GM18499 (cell line): ENCODE measurements around the gene FIBP.
"Not testable (repeated sequence)": the region's sequence is repeated elsewhere in the genome, so short reads cannot be mapped to it uniquely, and the experiment has no call there.

Source experiments
- ATAC-seq: cut with Tn5 transposase; IDR thresholded peaks from one replicate; pipeline ENCODE4 v1.9.1; 2021; ENCODE audit warnings: moderate number of reproducible peaks; ENCODE audit not compliant: insufficient read depth, unreplicated experiment

Gene FIBP

DNA sequence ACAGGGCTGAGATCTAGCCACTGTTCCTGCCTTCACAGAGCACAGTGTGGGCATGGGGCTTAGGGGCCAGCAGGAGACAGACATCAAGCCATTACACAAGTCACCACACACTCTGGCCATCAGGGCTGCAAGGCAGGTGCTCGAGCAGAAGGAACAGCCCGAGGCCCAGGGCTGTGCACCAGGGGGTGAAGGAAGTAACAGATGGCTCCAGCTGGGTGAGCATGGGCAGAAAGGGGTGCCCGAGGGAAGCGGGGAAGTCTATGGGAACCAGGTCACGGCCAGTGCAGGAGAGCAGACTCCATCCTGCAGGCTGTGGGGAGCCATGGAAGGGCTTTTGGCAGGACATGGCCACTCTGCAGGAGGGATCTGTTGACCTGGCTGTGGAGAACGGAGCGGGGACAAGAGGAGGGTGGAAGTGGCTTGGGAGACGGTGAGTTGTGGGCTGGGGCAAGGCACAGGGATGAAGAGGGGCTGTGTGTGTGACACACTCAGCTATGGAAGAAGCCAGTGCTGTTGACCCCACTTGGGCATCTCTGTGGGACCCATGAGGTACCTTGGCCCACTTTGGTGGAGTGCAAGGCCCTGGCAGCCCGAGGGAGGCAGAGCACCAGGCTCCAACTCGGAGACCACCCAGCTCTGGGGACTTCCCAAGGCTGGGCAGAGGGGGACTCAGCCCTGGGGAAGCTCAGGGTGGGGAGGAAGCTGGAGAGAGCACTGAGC is 27.0 kb upstream of the FIBP start:
- ATAC-seq, result no peak

DNA sequence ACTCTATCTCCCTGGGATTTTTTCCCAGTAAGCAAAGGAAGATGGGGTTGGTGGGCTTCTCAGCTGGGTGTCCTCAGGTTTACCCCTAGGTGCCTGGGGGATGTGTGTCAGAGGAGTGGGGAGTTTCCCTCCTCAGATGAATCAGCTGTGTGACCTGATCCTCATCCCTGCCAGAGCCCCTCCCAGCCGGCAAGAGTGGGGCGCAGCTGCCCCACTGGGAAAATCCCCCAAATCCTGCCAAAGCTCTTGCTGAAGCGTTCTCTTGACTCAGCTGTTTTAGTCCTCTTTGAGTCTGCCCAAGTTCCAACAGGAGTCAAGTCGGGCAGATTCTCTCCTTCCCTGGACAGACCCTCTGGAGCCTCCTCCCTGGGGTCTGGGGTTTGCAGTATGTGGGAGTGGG is 24.6 kb upstream of the FIBP start:
- no peak for ATAC-seq

DNA sequence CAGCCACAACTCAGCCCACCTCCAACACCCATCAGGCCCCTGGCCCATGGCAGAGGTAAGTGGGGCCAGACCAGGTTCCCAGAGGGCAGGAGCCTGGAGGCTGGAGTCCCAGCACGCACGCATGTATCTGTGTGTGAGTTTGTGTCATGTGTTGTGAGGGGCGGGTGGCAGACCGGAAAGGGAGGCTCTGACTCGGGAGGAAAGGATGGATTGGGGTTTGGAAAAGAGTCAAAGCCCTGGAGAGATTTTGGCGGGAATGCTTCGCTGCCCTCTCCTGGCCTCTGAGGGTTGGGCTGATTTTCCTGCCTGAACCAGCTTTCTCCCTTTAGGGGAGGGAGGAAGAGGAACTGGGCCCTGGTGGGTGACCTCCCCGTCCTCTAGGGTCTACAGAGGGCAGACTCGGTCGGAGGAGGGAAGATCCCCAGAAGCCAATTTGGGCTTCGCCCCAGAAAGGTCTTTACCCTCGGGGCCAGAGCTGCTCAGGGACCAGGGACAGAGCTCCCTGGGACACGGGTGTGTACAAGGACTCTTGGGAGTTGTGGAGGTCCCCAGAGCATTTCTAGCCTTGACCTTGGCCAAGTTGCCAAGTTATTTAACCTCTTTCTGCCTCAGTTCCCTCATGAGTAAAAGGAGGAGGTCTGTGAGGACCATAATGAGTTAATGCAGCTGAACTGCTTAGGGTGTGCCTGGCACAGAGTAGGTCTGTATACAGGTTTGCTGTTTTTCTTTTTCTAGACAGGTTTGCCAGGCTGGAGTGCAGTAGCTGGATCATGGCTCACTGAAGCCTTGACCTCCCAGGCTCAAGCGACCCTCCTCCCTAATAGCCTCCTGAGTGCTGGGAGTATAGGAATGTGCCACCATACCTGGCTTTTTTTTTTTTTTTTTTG is 23.7 kb upstream of the FIBP start:
- ATAC-seq, result no peak

DNA sequence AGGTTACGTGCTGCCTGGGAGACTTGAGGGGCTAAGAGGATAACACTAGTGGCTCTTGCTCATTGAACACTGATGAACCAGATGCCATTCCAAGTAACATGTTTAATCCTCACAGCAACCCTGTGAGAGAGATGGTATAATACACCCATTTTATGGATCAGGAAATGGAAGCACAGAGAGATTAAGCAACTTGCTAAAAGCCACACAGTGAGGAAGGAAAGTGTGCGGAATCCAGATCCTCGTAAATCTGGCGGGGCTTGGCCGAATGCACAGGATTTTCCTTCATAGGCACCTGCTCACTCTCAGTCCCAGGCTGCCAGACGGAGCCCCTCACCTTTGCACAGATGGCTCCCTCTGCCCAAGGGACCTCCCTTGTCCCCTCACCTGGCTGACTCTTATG is 19.6 kb upstream of the FIBP start:
- no peak for ATAC-seq

DNA sequence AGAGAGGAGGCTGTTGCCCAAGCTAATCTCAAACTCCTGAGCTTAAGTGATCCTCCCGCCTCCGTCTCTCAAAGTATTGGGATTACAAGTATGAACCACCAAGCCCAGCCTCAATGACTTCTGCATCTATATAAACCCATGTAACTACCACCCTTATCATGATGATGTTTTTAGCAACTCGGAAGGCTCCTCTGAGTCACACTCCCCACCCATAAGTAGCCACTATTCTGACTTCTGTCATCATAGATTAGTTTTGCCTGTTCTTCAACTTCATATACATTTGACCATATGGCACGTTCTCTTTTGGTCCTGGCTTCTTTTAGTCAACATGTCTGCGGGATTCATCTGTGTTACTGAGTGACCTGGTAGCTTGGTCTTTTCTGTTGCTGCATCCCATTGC is 18.3 kb upstream of the FIBP start:
- no peak for ATAC-seq

DNA sequence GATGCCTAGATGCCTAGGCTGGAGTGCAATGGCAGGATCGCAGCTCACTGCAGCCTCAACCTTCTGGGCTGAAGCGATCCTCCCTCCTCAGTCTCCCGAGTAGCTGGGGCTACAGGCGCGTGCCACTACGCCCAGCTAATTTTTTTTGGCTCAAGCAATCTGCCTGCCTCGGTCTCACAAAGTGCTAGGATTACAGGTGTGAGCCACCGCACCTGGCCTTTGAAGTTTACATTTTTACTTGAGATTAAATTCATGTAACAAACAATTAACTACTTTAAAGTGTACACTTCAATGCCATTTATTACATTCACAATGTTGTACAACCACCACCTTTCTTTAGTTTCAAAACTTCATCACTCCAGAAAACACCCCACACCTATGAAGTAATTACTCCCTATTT is 15.4 kb upstream of the FIBP start:
- no peak for ATAC-seq

DNA sequence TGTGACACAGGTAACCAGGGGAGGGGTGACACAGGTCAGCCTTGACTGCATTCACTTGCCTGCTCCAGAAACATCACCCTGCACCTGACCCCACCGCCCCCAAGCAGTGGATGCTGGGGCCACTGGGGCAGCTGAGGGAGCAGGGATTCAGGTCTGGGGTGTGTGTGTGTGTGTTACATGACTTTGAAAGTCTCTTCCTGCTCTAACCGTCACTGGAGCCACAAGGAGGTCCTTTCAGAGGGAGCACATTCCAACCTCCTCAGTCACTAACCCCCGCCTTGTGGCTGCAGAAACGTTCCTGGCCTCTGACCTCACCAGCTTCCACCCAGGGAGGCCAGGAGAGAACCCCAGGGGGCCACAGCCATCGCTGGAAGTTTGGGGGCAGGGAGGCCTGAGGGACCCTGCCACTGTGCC is 14.8 kb upstream of the FIBP start:
- ATAC-seq, result no peak

DNA sequence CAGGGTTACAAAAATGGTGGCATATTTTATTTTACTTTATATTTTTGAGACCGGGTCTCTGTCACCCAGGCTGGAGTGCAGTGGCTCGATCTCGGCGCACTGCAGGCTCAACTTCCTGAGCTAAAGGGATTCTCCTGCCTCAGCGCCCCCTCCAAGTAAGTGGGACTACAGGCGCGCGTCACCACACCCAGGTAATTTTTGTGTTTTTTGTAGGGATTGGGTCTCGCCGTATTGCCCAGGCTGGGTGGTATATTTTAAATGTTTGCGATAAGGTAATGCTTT is 12.6 kb upstream of the FIBP start:
- ATAC-seq, result no peak

DNA sequence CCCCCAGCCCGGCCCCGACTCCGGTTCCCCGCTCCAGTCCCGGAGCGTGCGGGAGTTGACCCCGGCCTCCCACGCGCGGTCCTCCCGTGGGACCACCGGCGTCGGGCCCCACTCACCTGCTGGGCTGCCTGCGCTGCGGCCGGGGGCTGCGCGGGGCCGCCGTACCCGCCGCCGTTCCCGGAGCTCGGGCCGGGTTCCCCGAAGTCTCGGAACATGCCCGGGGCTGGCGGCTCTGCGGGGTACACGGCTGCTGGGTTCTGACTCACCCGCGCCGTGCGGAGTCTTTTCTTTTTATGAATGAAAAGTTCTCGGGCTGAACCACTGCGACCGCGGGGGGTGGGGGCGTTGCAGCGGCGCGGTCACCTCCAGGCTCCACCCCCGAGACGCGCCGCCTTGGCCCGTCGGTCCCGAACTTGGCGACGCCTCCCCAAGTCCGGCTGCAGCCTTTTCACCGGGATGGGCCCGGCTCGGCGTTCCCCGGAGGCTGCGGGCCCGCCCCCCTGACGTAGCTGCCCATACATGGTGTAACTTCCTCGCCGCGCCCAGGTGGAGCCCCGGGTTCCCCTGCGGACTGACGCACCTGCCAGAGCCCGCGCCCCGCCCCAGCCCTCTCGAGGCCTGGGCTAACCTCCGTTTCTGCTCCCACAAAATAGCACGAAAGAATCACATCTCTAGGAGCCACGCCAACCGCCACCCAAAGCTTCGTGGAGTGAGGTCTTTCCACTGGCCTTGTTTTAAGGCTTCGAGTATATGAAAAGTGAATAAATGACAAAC is 12.0 kb upstream of the FIBP start, which contains the start of gene FOSL1:
Gene FOSL1, minus strand, starts transcription at position 264 of the 774 bp plus-strand sequence. Its CDS starts 49 bp downstream, at position 215.
- peak; percentile 53 for ATAC-seq

DNA sequence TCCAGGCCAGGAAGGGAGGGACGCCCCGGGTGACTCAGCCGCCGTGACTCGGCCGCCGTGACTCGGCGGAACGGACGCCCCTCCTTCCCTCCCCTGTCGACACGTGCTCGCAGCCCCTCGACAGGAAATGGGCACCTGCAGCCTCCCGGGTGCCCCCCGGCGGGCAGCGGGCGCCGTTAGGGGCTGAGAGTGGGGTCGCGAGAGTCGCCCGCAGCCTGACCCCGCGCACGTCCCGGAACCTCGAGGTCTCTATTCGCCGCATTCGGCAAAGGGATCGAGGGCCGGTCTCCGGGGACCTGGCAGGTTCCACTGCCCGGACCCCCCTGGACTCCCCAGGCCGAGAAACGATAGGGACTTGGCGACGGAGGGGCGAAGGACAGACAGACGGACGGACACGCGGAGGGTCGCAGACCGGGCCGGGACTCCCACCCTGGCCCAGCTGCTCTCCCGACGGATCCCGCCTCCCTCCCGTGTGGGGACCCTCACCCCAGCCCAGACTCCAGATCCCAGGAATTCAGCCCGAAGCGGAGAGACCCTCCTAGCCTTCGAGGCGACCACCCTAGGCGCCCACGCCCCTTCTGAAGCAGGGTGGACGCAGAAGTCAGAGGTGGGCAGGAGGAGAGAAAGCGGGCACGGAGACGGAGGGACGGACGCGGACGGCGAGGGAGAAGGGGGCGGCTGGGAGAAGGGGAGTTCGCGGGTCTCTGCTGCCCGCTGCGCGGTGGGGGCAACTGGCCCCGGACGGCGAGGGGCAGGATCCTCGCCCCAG is 11.3 kb upstream of the FIBP start:
- no peak for ATAC-seq

DNA sequence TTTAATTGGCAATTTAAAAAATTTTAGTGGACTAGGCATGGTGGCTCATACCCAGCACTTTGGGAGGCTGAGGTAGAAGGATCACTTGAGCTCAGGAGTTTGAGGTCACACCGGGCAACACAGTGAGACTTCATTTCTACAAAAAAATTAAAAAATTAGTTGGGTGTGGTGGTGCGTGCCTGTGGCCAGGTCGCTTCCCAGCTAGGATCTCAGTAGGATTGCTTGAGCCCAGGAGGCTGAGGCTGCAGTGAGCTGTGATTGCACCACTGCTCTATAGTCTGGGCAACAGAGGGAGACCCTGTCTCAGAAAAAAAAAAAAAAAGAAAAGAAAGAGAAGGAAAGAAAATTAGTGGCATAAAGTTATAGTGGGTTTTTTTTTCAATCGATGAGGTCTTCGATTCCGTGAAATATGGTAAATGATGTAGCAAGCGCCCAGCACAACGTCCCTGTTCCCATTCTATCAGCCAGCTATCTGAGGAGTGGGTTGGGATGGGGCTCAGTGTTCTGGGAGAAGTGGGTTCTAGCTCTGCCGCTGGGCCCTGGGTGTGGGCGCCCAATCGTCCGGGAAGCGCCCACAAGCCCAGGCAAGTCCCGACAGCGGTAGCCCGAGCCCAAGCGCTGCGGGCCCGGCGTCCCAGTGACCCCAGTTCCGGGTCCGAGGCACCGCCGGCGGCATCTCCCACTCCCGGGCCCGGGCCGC is 10.5 kb upstream of the FIBP start:
- ATAC-seq, result no peak

DNA sequence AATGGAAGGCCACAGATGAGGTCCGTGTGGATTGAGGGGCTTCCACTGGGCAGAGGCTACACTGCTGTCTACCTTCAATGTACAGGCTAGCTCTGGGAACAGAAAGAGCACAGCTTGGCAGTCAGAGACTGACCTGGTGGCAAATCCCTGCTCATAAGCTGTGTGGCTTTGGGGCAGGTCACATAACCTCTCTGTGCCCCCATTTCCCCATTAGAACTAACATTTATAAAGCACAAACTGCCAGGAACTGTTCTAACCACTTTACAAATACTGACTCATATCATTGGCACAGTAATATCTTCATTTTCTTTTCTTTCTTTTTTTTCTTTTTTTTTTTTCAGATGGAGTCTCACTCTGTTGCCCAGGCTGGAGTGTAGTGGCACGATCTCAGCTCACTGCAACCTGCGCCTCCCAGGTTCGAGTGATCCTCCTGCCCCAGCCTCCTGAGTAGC is 8.8 kb upstream of the FIBP start:
- ATAC-seq, result no peak

DNA sequence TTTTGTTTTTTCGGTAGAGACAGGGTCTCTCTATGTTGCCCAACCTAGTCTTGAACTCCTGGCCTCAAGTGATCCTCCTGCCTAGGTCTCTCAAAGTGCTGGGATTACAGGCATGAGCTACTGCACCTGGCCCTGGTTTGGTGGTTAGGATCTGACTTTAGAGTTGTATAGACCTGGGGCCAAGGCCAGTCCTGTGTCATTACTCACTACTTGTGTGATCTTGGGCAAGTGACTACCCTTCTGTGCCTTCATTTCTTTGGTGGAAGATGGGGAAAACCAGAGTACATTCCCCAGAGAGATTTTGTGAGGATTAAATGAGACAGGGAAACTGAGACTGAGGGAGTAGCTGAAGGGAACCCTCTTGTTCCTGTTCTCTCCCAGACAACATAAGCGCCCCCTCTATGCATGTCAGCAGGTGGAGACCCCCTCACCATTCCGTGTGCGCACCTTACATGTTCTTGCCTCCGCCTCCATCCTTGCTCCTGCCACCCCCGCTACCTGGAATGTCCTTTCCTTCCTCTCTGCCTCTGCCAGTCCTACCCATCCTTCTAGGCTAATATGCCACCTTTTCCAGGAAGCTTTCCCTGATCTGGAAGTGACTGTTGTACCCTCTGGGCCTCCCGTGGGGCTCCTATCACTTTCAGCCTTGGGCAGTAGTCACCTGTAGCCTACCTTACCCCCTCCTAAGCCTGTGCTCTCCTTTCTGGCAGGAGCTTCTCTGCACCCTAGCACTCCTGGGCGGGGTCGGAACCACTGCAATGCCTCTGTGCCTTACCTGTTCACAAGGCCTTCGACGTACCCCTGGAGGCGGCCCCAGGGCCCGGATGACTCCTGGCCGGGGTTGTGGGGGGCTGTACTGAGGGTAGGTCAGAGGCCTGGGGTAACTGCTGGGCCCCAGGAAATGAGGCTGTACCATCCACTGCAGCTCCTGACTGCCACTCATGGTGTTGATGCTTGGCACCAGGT is 8.0 kb upstream of the FIBP start:
- no peak for ATAC-seq

DNA sequence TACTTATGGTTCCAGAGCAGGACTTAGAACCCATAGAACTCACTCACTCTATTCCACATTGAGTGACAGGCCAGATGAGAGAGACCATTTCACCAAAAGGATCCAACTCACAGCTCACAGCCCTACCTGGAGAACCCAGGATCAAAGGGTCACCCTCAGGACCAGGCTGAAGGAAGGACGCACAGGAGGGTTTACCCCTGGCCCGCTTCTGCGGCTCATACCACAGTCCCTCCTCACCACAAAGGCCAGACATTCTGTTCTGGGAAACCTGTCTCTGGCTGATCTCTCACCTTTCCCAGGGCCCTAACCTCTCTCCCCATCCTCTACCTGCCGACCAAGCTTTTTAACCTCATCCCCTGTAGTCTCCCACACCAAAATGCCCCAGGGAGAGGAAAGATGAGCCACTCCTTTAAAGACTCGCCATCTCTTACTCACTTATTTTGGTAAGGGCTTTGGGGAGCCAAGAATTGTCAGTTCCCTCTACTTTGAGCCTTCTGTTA is 7.3 kb upstream of the FIBP start:
- no peak for ATAC-seq

DNA sequence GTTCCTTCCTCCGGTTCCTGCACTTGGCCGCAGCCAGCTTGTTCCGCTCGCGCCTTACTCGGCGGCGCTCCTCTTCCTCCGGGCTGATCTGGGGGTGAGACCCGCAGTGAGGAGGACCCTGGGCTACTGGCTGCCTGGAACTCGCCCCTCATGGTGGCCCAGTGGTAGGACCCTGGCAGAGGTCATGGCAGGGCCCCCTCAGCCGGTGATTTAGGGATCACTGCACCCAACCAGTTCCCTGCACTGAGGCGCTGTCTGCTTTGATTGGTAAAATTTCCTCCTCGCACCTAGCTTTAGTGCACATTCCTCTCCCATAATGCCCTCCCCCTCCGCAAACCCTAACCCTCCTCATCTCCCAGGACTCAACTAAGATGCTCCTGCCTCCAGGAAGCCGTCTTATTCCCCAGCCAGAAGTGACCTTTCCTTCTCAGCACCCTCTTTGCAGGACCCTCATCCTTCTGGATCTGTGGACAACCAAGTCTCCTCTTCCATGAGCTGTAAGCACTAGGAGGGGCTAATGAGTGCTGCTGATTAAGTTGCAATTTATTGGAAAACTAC is 5.8 kb upstream of the FIBP start:
- no peak for ATAC-seq

DNA sequence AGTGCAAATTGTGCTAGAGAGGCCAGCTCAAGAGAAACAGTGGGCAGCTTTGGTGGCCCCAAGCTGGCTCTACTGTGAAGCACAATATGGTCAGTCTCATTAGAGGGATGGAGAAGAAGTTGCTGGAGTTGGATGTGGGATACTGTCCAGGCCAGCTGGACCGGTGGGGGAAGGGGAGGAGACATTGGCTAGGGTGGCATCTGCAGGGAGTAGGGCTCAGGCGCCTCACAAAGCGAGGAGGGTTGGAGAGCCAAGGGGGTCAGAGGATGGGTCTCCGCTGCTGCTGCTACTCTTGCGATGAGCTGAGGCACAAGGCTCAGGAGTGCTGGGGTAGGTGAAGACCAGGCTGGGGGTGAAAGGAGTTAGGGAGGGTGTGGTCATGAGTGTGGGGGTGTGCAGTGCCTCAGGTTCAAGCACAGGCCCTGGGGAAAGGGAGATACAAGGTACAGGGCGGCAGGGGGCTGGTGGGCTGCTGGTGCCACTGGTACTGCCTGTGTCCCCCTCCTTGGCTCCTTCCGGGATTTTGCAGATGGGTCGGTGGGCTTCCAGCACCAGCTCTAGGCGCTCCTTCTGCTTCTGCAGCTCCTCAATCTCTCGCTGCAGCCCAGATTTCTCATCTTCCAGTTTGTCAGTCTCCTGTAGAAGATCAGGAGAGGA is 4.5 kb upstream of the FIBP start:
- ATAC-seq, result no peak

DNA sequence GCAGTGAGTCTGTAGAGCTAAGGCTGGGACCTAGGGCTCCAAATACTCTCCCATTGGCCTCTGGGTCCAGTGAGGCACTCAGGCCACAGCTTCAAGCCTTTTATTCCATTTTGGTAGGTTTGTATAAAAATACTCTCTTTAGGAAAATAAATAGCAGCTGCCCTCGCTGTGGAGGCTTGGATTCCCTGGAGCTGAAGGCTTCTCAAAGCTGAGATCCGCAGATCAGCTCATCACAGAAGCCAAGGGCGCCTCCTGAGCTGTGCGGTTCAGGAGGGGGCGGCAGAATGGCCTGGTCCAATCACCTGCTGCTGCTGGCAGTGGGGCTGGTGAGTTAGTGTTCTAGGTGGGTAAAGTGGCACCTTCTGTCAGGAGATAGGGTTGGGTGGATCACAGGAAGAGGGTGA is 3.9 kb upstream of the FIBP start:
- ATAC-seq, result not testable (repeated sequence)
